ENCODE measurements around the gene ZNF639. TPM values are rescaled to one million over a fixed set of nuclear protein-coding genes. Genes with fewer than 3 reads are reported as not detected.

Gene ZNF639
- total and polyA plus RNA-seq, 9 of the 15 experiments (the other 6 are each of a cell fraction or from before 2014, with no cell fraction given) = 17.6 to 88.1 (median 53.7) TPM

- TF ChIP-seq CXXC5 (CRISPR knock-in tag; IDR thresholded peaks at IDR 0.05) (peak; percentile 72), MAFK (IDR thresholded peaks at IDR 0.05; ENCODE audit: low read length) (no peak), ZNF239 (CRISPR knock-in tag; IDR thresholded peaks at IDR 0.05) (no peak), ZNF165 (CRISPR knock-in tag; IDR thresholded peaks at IDR 0.05; ENCODE audit: borderline replicate concordance) (no peak), ZNF232 (CRISPR knock-in tag; IDR thresholded peaks at IDR 0.05) (0 out of 2 replicates have a peak, but pooled peaks have one; percentile 50), KDM2B (CRISPR knock-in tag; IDR thresholded peaks at IDR 0.05) (no peak), NR2C2 (CRISPR knock-in tag; IDR thresholded peaks at IDR 0.05) (no peak; the same call in 1 of the 2 replicates), NR2C2 (tag; IDR thresholded peaks at IDR 0.05) (peak; percentile 84), ZNF740 (CRISPR knock-in tag; IDR thresholded peaks at IDR 0.05) (no peak), ZNF740 (tag; IDR thresholded peaks at IDR 0.05) (peak in 1 of 2 experiments; percentile 3; a peak in 1 of 4 replicates), MEF2D (tag; conservative IDR thresholded peaks at IDR 0.05; ENCODE audit: low read depth) (no peak), MTA1 (IDR thresholded peaks at IDR 0.05; ENCODE audit: borderline replicate concordance) (no peak), ZKSCAN8 (CRISPR knock-in tag; IDR thresholded peaks at IDR 0.05) (no peak), ZNF445 (CRISPR knock-in tag; IDR thresholded peaks at IDR 0.05; ENCODE audit: low read depth) (no peak), HOMEZ (CRISPR knock-in tag; IDR thresholded peaks at IDR 0.05) (no peak), NEUROD1 (IDR thresholded peaks at IDR 0.05; ENCODE audit: borderline replicate concordance, low read depth, low read length, partially characterized antibody) (no peak), ATF7 (IDR thresholded peaks at IDR 0.05) (peak; percentile 68; the same call in 1 of the 2 replicates), SFPQ (IDR thresholded peaks at IDR 0.05; ENCODE audit: low read depth, low read length) (no peak), ZNF280A (IDR thresholded peaks at IDR 0.05; ENCODE audit: low read depth, partially characterized antibody) (no peak), EP400 (IDR thresholded peaks at IDR 0.05) (peak; percentile 80)
Measured at GRCh38 chr3:179347345-179348194, 24.7 kb downstream of the ZNF639 start, which contains the start of gene MFN1 (continued).

Data from K562 (cell line).